PC-3 (cell line): ENCODE data around the gene ZNF621.

ENCODE experiments used
- CTCF ChIP-seq: fragments of 300-600 bp; sonication (generic); conservative IDR thresholded peaks from 2 replicates; pipeline ENCODE4 v1.5.1; 2017; ENCODE audit warnings: antibody characterized with exemption, low read depth, mild to moderate bottlenecking, low read length
- EZH2 ChIP-seq: fragments of 300-600 bp; sonication (generic); IDR thresholded peaks from one replicate; pipeline ENCODE4 v1.6.1; 2017; ENCODE audit warnings: antibody characterized with exemption, mild to moderate bottlenecking, low read length; ENCODE audit not compliant: unreplicated experiment

GRCh38 chr3:40499952-40500351, 24.8 kb upstream of the ZNF621 start:
- TF ChIP-seq EZH2 = no peak
- no peak for TF ChIP-seq CTCF
